DLD1 (cell line): ENCODE data around the gene KCTD5.
"Not testable (repeated sequence)": the region's sequence is repeated elsewhere in the genome, so short reads cannot be mapped to it uniquely, and the experiment has no call there.

Experiments used
- in situ Hi-C: cut with HindIII; loops from 2 replicates; pipeline ENCODE4 v1.10.0; 2017; ENCODE audit warnings: low sequenced_read_pairs

The KCTD5 gene

GRCh38 chr16:2696601-2697250 is 14.4 kb downstream of the KCTD5 start:
- in situ Hi-C loops = not testable (repeated sequence)

DNA sequence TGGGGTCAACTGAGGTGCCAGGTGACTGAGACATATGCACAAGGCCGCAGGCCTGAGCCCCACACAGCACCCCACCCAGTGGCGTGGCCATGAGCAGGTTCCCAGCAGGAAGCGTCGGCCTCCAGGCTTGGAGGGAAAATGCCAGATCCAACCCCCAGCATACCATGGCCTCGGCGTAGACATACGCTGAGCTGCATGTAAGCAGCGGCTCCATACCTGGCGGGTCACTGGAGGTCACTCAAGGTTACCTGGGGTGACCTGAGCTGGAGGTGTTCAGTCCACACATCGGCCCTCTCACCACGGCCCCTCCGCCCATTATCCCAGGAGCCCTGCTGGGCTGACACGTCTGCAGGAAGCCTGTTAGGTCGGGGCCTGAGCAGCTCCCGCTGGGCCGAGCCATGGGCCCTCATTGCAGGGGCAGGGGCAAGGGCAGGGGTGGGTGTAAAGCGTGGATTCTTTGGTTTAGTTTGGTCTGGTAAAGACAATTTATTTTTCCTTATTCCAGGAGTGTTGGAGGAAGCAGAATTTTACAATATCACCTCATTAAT is 15.2 kb downstream of the KCTD5 start:
- in situ Hi-C loops = no loop called here

DNA sequence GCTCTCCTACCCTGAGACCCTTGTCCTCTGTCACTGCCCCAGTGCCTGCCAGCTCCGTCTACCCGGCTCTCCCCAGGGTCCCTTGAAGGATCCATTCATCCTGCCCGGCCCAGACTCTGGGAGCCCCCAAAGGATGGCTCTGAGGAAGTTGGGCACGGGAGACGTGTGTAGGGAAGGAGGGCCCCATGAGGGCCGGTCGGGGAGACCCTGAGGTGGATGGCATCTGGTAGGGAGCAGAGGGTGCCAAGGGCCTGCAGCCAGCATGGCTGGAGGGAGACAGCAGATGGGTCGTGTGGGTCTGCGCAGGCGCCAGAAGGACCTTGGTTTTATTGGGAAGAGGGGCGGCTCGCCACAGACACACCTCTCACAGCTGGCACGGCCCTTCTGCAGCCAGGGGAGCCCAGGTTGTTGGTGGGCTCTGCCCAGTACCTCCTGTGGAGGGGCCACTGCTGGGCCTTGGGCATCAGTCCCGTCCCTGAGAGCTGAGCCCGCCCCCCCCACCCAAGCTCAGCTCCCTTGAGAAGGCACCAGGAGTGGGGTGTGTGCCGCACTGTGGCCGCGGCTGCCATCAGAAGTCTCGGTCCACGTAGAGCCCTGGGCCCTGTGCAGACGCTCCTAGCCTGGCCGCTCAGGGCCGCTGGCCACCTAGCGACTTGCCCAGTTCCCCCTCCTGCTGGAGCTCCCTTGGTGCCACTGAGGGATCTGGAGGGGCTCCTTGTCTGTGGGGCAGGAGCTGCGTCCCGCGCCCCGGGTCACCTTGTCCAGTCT is 16.0 kb downstream of the KCTD5 start:
- in situ Hi-C loops = no loop called here

DNA sequence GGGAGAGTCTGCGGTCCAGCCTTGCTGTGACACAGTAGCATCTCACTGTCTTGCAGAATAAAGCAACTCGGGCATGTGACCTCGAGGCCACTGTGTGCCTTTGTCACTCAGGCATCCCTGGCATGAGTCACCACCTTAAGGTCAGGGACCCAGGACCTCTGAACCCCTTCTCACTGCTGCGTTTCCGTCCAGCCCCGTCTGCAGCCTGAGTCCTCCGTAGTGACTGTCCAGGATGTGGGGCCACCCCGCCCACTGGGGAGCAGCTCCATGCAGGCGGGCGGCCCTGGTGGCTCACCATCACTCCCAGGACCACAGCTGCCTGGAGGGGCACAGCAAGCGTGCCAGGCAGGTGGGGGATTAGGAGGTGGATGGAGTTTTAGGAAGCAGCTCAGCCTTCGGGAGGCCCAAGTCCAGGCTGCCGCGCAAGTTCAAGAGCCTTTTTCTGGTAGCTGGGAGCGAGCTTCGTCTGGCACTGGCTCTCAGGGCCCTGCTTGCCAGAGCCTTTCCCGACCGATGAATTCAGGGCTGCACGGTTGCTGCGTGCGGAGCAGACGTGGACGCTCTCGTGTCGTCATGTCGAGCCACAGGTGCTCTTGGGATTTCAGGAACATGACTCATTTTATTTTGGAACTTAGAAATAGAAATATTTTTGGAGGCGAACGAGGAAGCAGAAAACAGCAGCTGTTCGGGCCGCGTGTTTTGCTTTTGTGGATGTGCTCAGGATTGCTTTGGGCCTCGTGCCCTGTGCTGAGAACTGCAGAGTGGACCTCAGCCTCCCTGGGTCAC is 16.8 kb downstream of the KCTD5 start:
- in situ Hi-C loops = no loop called here

- in situ Hi-C loops = no loop called here
Measured at GRCh38 chr16:2699791-2700600, 17.7 kb downstream of the KCTD5 start.

- in situ Hi-C loops = no loop called here
Measured at GRCh38 chr16:2700786-2701185, 18.5 kb downstream of the KCTD5 start.

DNA sequence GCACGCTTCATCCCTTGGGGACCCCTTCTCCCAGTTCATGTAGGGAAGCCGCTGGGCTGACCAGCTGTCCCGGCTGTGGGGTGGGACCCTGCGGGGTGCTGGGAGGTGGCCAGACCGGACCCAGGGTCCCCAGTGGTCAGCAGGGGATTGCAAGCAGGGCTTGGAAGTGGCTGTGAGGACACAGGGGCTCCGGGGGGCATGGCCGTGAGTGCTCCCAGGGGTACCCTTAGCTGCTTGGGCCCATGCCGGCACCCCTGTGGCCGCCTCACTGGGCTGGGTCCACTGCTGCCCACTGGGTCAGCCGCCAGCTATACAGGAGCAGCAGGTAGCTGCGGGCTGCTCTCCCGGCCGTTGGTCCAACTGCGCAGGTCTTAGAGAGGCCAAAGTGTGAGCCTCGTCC is 18.9 kb downstream of the KCTD5 start:
- in situ Hi-C loops = no loop called here

DNA sequence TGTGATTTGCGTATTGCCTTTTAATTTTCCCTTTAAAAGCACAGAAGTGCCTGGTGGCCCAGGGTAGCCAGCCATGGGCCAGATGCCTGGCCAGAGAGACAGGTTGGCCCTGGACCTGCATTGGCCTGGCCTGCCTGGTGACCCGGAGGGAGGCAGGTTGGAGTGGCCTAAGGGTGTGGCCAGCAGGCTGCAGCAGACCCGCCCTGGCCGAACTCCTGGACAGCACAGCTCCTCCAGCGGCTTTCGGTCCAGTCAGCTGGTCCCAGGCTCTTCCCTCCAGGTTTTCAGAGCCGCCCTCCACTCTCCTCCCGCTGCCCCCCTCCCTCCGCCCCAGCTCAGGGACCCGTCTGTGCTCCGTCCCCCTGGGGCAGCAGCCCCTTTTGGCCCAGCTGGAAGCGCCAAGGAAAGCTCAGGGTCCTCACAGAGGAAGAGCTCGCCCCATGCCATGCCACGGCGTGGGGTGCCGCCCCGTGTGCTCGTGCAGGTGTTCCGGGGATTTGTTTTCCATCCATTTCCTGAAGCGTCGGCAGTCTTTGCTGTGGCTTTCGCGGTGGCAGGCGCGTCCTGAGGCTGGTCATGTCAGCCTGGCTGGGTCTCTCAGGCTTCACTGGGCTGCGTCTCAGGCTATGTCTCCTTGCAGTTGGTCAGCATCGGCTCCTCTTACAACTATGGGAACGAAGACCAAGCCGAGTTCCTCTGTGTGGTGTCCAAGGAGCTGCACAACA is 19.6 kb downstream of the KCTD5 start:
- in situ Hi-C loops = no loop called here

DNA sequence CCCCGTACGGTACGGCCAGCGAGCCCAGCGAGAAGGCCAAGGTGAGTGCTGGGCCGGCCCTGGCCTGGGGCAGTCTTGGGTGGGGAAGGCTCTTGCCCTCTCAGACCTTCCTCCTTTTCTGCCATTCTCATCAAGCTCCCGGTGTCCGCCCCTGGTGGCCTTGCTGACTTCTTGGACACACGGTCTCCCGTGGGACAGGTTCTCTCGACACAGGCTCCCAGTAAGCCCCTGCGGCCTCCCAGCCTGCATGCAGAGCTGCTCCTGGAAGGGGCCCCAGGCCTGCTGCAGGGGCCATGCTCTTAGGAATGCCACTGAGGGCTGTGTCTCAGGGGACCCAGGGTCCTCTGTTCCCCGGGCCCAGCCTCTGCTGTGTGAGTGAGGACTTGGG is 20.1 kb downstream of the KCTD5 start:
- in situ Hi-C loops = no loop called here

DNA sequence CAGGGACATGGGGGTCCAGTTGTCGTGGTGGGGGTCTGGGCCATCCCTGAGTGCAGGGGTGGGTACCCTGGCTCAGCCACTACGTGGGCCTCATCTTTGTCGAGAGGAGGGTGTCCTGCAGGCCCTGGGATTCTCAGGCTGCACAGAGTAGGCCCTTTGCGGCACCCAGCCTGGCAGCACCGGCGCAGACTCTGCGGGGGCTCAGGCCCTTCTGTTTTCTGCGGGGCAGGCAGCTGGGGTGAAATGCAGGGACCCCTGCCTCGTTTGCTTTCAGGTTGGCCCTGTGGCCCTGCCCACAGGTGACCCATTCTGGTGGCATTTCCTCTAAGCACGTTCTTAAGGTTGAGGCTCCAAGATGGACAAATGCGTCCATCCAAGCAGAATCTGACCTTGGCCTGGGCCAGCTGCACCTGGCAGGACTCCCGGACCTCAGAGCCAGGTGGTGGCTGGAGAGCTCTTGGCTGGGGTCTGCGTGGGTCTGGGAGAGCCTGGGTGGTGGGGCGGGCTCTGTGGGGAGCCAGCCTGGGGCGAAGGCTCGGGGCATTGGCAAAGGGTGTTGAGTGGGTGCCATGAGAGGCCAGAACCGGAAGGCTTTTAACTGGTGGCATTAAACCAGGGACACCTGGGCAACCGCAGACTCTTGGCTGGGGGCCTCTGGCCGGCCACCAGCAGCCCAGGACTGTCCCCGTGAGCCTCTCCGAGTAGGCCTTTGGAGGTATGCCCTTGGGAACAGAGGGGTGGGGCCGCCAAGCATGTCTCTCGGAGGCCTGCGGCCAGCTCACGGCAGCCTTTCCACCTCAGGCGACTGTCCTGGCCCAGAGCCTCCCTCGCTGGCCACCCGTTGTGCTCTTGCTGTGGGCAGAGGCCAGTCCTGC is 20.8 kb downstream of the KCTD5 start:
- in situ Hi-C loops = no loop called here

DNA sequence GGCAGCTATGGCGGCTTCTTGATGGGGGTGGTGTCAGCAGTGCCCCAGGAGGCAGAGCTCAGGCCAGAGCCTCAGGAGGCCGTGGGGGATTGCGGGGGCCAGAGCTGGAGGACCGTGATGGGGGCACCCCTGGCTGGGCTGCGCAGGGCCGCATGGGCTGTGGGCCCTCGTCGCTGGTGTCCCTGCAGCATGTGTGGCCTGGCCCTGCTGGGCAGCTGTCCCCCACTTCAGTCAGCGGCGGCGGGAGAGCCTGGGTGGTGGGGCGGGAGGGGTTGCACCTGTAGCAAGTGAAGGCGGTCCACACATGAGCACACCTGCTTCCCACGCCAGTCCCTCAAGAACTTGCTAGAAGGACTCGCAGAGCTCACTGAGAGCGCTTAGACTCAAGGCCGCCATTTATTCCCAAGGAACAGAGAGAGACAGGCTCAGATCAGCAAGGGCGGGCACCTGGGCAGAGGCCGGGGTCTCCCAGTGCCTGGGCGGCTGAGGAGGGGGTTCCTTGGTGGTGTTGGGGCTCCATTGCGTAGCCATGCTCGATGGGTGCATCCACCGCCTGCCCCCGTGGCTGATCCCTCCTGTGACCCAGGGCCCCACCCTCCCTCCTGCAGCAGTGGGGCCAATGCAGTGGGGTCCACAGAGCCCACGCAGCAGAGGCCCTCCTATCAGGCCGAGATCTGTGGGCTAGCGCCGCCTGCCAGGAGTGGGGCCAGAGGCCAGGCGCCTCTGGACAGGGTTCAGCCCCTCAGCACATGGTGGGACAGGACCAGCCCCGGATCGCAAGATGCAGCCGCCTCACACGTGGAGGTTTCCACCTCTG is 22.1 kb downstream of the KCTD5 start:
- in situ Hi-C loops = no loop called here

DNA sequence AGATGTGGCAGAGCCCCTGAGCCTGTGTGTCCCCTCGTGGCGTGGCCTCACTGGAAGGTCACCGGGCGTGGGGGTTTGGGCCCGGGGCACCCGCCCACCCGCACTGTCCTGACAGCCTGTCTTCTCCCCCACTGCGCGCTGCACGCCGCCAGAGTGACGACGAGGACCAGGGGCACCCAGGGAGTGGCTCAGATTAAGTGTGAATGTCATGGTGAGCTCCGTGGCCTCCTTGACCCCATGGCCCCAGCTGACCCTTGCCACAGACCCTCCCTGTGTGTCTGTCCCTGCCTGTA is 22.6 kb downstream of the KCTD5 start:
- in situ Hi-C loops = no loop called here

- in situ Hi-C loops = no loop called here
Measured at GRCh38 chr16:2705351-2705750, 23.0 kb downstream of the KCTD5 start.

GRCh38 chr16:2706085-2706484 is 23.8 kb downstream of the KCTD5 start:
- in situ Hi-C loops = no loop called here

GRCh38 chr16:2706611-2707311 is 24.4 kb downstream of the KCTD5 start:
- in situ Hi-C loops = no loop called here

DNA sequence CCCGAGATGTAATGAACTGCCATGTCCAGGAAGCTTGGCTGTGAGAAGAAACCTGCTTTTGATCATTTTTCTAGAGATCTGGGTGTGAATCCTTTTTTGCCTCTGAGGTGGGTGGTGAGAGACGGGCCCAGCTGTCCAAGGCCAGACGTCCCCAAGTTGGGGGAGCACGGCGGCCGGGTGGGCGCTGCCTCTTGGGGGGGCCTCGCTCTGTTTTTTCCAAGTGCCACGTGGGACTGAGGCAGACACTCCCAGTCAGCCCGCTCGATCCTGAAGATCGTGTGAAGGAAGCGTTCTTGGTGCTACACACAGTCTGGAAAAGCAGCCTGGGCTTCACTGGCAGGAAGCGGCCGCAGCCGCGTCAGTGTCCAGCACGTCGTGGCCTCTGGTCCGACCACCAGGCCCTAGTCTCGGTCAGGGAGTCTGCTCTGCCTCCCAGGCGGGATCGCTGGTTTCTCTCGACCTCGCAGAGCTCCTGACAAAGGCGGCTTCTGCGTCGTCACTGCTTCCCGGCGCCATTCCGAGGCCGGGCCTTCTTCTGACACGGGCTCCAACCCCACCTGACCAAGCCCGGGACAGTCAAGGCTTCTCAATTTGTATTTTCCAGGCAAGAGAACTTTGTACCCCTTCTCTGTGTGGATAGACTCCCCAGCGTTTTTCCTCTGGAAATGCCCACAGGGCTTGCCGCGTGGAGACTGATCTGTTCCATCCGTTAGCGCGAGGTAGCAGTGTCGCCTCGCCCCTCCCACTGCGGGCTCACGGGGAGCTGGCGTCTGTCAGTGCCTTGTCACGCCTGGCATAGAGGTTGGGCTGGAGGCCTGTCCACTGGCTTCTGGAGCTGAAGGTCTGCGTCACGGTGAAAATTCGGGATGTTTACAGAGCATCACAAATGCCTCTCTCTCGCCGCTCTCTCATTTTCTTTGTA is 25.3 kb downstream of the KCTD5 start:
- in situ Hi-C loops = no loop called here

DNA sequence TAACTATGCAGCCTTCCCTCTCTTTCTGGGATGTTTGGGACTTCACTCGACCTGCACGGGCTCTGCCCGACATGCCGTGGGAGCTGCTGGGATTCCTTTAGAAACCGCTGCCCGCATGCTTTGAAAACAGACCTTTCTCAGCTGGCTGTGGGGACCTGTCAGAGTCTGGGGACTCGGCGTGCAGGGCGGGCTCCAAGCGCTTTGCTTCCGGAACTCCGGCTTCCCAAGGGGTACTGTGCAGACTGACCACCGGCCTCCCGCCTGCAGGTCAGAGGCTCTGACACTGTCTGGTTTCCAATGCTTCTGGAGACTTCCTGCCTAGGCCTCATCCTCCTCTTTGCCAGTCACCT is 25.9 kb downstream of the KCTD5 start:
- in situ Hi-C loops = no loop called here
